GM06990 (cell line): ENCODE results near the gene CSH2.
"Not testable (repeated sequence)": the region's sequence is repeated elsewhere in the genome, so short reads cannot be mapped to it uniquely, and the experiment has no call there.

Experiments
- DNase-seq: peaks from one replicate; pipeline ENCODE4 v3.0.0-alpha.2; 2011; ENCODE audit not compliant: insufficient read length; ENCODE audit errors: extremely low read depth
- H3K27me3 ChIP-seq: replicated peaks from 2 replicates; pipeline ENCODE4 v1.6.0; 2011; ENCODE audit warnings: low read length; ENCODE audit not compliant: control insufficient read depth, insufficient read depth
- H3K36me3 ChIP-seq: 2 replicates; pipeline ENCODE4 v1.5.1; 2011; ENCODE audit warnings: low read length; ENCODE audit not compliant: control insufficient read depth, insufficient read depth
- H3K4me3 ChIP-seq: replicated peaks from 2 replicates; pipeline ENCODE4 v1.5.1; 2011; ENCODE audit warnings: low read depth, mild to moderate bottlenecking, control low read depth, low read length
- TF ChIP-seq, protein P1 (sequence below): IDR thresholded peaks from 2 replicates; pipeline ENCODE4 v1.5.1; 2011; ENCODE audit warnings: low read length, control low read depth, mild to moderate bottlenecking, inconsistent platforms; ENCODE audit not compliant: insufficient read depth, poor library complexity, severe bottlenecking

Gene CSH2

GRCh38 chr17:63843910-63844677 lies 29.4 kb downstream of the CSH2 start:
- TF ChIP-seq, protein P1, sequence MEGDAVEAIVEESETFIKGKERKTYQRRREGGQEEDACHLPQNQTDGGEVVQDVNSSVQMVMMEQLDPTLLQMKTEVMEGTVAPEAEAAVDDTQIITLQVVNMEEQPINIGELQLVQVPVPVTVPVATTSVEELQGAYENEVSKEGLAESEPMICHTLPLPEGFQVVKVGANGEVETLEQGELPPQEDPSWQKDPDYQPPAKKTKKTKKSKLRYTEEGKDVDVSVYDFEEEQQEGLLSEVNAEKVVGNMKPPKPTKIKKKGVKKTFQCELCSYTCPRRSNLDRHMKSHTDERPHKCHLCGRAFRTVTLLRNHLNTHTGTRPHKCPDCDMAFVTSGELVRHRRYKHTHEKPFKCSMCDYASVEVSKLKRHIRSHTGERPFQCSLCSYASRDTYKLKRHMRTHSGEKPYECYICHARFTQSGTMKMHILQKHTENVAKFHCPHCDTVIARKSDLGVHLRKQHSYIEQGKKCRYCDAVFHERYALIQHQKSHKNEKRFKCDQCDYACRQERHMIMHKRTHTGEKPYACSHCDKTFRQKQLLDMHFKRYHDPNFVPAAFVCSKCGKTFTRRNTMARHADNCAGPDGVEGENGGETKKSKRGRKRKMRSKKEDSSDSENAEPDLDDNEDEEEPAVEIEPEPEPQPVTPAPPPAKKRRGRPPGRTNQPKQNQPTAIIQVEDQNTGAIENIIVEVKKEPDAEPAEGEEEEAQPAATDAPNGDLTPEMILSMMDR = no peak
- Histone ChIP-seq H3K27me3 (no peaks in the 10 kb centered on the region), H3K4me3 (peak overlapping the region; percentile 80), H3K36me3 (no peaks in the 10 kb centered on the region)
- no peak for DNase-seq

DNA sequence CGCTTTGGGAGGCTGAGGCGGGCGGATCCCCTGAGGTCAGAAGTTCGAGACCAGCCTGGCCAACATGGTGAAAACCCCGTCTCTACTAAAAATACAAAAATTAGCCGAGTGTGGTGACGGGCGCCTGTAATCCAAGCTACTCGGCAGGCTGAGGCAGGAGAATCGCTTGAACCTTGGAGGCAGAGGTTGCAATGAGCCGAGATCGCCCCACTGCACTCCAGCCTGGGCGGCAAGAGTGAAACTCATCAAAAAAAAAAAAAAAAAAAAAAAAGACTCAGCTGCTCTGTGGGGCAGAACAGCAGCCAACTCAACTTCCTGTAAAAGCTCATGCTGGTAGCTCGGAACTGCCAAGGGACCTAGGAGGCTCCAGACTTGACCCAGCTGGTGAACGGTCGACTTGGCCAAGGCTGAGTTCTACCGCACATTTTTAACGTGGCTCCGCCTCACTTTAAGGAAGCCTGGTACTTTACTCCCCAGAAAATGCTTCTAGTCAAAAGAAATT lies 30.0 kb downstream of the CSH2 start:
- H3K27me3 ChIP-seq, H3K36me3 ChIP-seq: not testable (repeated sequence)
- H3K4me3 ChIP-seq = peak overlapping the region; percentile 80
- DNase-seq = peak; percentile 65

GRCh38 chr17:63842540-63843386 lies 30.7 kb downstream of the CSH2 start, which contains the start of gene SMARCD2:
TSS of gene SMARCD2 (minus strand) at chr17:63842685. CDS start at chr17:63842674, 11 bp downstream.
- H3K27me3 ChIP-seq = no peaks in the 10 kb centered on the region
- H3K36me3 ChIP-seq = peaks cover 2% of the 10 kb centered on the region; the same call in 1 of the 2 replicates
- TF ChIP-seq, protein P1 = no peak
- peak within 1 kb of the TSS; percentile 89 for H3K4me3 ChIP-seq
- peak; percentile 99 for DNase-seq

- TF ChIP-seq, protein P1 = no peak
- DNase-seq = no peak
- Histone ChIP-seq H3K36me3 (peaks cover 6% of the 10 kb centered on the region), H3K4me3 (peak overlapping the region; percentile 89), H3K27me3 (no peaks in the 10 kb centered on the region)
These were observed 31.3 kb downstream of the CSH2 start for GRCh38 chr17:63842173-63842539.

- no peaks in the 10 kb centered on the region for H3K27me3 ChIP-seq
- H3K4me3 ChIP-seq = peak overlapping the region; percentile 89
- peak; percentile 53 for DNase-seq
- peaks cover 10% of the 10 kb centered on the region for H3K36me3 ChIP-seq
- TF ChIP-seq, protein P1 = no peak
These were observed 31.9 kb downstream of the CSH2 start for GRCh38 chr17:63841350-63842172.
